Fibroblast of skin of right quadriceps (primary cell): ENCODE results near the gene PDX1.
"Not testable (repeated sequence)": the region's sequence is repeated elsewhere in the genome, so short reads cannot be mapped to it uniquely, and the experiment has no call there.

Source experiments
- DNase-seq: peaks from one replicate; pipeline ENCODE4 v3.0.0-alpha.2; 2013

PDX1 gene

DNA sequence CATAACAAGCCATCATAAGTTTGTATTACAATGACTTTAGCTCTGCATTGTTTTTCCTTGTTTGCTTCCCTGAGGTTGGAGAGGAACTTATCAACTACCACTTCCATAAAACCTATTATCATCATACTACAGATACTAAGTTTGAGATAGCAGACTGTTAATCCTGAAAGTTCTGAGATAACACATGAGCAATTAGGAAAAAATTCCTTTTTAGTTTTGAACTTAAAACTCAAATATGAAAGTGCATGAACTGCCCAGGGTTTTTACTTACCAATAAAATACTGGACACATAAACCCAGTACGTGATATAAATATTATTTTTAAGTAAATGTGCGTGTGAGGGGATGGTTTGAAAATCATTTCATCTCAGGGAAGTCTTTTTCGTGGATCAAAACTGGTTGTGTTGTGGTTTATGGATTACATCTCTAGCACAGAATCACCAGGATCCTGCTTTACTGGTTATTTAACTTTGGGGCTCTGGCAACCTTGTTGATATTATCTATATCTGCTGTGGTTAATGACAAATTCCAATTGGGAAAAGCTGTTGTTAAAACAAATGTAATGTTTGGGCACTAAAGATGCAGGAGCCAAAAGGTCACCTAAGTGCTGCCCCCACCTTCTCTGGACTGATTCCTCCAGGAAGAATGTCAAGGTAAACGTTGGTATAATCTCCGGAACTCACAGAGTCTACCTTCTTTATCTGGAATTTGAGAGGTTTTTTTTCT, 36.9 kb downstream of the PDX1 start:
- DNase-seq: no peak

DNA sequence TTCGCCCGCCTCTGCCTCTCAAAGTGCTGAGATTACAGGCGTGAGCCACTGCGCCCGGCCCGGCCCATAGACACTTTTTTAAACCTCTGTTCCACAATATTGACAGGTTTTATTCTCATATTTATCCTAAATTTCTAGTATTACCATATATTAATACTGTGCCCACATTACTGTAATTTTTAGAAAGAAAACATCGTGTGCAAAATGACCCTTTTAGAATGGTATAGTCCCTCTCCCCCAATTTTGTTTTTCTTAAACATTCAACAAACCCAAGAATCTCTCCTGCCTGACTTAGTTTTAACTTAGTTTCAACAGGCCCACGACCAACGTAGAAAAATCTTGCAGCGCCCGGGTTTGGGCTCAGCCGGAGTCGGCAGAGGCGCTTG, 40.2 kb downstream of the PDX1 start:
- no peak for DNase-seq

DNA sequence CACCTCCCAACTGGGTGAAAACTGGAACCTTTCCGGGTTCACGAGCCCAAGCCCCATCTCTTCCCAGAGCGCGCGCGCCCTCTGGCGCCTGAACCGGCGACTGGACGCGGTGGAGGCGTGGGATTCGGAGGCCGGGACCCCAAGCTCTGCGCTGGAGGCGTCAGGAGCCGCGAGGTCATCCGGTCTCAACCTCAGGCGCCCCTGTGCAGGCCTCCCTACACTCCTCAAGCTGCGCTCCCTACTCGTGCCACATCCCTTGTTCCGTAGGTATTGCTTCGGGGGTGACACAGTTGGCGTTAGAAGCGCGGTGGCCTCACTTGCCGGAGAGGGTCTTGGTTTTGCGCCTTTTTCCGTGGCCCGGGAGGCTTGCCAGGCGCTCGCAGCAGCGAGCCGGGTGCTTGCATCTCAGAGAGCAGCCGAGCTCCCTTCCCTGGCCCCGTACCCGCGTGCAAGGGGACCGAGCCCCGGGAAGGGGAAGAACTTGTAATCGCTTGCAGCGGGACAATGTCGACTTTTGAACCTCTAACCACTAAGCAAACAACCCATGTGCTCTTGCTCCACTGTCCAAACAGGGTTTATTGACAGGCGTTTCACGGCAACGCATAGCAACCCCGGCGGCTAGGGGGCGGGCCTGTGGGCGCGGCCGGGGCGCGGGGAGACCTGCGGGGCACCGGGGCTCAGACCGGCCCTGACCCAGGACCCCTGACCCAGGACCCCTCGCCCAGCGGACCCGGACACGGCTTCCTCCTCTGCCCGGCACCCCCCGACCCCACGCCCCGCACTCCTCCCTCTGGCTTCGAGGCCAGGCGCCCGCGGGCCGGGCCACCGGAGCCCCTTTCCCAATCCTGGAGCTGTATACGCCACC, 40.8 kb downstream of the PDX1 start:
- DNase-seq: no peak

DNA sequence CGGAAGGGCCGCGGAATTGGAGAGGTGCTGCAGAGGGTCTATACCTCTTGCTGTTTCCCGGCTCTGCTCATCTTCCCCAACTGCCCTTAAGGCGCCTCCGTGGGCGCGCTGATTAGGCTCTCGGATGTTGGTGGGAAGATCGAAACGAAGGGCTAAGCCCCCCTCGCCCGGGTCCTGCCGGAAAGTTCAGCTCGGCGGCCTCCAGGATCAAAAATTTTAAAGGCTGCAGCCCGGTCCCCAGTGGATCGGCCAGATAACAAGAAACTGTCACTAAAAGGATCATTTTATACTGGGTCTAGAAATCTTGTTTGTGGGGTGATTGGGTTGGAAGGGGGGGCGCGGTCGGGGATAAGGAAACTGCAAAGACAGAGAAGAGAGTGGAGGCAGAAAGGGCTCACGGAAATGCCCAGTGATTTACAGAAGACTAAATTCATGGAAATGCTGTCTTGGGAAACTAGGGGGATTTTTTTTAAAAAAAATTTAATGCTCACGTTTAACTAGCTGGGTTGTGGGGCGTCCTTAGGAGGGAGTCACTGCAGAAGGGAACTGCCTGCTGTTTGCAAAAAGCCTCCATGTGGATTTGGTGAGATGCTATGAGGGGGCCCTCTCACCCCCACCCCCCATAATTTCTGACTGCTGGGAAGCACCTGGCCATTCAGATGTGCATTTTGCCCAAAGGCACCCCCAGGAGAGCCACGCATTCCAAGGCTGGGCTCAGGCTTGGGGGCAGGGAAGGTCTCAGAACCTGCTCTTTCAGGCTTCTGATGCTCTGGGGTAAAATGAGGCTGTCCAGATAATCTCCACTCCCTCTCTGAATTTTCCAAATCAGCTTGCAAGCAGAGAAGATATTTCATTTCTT, 41.7 kb downstream of the PDX1 start:
- no peak for DNase-seq

DNA sequence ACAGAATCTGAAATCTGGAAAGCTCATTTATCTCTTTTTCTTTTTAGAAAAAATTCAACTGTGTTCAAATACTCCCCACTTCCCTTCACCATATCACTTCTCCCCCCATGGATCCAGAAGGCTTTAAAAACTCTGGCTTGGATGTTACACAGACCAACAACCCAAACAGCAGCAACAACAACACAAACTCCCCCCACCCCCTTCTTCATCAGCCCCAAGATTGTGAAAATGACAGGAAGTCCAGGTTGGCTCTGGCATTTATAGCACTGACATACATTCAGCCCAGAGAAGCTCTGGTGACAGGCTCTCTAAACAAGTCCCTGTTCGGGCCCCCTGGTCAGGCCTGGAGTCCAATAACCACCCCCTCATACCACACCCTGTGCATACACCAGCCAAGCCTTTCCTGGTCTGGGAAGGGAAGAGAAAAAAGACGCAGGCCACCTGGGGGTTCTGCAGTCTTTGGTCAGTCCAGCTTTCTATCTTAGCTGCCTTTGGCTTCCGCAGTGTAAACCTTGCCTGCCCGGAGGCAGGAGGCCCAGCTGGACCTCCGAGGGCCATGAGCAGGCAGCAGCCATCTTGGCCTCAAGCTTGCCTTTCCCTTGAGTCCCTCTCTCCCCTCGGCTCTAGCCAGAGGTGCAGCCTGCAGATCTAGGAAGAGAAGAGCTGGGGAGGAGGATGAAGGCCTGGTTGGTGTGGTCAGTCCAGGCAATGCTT, 42.5 kb downstream of the PDX1 start:
- no peak for DNase-seq

DNA sequence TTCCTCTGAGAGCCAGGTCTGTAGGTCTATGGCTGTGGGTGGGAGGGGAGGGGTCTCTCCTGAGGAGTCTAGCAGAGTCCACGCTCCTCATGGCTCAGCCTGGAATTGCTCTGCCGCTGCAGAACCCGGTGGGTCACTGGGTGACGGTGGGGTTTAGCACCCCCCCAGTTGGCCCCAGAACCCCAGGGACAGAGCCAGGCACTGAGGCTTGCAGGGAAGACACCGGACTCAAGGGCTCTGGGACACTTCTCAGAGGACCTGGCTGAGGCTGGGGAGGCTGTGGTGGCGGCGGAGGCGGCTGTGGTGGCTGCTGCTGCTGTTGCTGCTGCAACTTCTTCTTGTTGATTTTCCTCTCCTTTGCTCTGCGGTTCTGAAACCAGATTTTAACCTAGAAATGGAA, 43.2 kb downstream of the PDX1 start:
- DNase-seq: no peak

DNA sequence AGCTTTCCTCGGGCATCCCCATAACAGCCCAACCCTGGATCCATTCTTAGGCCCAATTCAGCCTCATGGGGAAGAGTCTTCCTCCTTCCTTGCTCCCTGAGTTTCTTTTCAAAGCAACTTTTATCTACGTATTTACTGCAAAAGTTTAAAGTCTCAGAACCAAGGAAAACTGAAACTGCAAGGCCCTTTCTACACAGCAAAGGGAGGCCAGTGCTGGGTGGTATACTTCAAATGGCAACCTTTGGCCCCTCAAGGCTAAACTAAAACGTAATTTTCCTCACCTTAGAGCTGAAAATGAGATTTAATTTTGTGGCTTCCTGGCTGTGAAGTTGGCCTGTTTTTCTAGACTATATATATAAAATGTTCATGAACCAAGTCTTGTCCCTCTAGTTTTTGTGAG, 43.7 kb downstream of the PDX1 start:
- no peak for DNase-seq

DNA sequence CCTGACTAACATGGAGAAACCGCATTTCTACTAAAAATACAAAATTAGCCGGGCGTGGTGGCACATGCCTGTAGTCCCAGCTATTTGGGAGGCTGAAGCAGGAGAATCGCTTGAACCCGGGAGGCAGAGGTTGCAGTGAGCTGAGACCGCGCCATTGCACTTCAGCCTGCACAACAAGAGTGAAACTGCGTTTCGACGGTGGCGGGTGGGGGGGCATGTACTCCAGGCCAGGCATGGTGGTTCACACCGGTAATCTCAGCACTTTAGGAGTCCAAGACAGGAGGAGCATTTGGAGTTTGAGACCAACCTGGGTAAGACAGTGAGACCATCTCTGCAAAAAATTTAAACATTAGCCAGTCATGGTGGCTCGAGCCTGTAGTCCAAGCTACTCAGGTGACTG, 44.4 kb downstream of the PDX1 start:
- DNase-seq: not testable (repeated sequence)

DNA sequence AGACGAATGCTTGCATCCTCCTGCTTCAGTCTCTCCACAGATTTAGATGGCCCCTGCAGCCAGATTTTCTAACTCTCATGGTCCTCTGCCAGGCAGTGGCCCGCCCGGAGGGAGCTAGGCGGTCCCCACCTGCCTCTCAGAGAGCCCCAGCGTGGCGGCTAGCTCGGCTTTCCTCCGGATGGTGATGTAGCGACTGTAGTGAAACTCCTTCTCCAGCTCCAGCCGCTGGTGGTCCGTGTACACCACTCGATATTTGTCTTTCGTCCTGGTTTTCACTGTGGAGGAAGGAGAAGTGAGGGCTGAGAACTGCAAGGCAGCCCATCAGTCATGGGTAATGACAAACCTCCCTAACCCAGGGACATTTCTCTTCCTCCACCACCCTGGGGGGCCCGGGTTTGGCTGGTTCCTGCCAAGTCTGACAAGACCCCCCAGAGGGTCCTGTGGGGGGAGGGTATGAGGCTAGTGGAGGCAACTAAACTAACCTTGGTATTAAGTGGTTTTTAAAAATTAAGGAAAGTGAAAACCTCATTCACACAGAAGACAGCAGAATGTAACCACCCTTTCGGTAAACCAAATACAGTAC, 45.0 kb downstream of the PDX1 start:
- no peak for DNase-seq

DNA sequence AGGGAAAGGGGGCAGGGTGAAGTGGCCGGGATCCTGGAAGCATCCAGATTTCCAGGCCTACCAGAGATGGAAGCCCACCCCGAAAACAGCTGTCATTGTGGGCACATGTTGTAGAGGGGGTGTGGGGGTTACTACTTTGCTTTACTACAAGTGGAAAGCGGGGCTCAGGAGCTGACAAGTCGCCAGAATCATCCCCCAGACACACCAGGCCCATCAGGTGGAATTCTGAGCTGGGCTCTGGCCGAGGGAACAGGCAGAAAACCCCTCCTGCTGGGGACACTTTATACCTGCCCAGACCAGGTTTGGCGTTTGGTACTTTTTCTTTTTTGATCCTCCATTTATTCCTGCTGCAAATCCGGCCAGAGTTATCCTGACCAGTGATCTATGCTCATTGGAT, 45.5 kb downstream of the PDX1 start:
- DNase-seq: no peak

DNA sequence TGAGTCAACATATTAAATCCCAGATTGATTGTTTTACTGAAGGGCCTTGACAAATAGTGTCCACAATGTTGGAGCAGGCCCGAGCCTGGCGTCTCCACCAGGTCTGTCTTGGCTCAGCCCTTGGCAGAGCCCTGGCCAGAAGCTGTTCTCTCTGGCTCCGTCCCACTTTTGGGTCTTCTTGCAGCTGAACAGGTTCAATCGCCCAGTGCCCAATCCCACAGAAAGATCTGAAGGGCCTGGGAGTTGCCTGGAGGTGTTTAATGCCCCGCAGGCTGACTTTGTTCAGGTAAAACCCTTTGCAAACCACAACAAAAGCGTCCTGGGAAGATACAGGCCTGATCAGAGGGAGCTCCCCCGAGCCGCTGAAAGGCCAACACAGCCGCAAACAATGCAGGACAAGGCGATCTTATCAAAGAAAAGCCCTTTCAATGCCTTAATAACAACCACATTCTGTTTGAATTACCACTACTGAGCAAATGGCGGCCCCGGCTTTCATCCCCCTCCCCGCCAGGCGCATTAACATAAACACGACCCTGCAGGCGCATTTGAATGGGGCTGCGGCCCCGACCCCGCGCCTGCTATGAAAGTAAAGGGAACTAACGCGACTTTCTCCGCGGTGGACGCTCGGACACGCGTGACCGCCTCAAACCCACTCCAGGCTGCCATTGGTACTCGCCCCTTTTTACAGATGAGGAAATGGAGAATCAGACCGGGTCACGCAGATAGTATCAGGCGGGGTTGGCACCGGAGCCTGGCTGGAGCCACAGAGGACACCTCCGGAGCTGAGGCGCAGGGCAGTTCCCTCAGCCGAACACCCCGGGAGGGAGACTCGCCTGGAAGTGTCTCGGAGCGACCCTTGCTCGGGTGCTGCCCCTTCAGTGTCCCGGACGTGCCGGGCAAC, 46.2 kb downstream of the PDX1 start:
- no peak for DNase-seq

DNA sequence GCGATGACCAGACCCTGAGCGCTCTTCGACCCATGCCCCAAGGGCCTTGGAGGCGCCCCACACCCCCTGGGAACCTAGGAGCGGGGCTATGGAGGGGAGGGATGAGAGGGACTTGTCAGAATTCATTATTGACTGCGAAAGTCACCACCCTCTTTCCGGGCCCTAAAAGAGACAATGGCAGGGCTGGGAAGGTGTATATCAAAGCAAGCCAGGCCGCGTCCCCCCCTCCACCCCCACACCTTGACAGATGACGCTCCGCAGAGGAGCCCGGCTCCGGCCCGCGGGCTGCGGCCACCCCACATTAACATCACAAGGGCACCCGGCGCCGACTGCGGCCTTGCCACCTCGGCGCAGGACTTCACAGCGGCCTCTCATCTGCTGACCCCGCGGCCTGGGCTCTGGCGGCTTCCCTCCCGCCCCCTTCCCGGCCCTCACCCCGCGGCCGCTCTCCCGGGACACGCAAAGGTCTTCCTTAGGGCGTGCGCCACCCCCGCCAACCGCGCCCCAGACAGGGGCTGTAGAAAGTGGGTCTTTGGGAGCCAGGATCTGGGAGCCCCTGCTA, 46.9 kb downstream of the PDX1 start:
- no peak for DNase-seq

DNA sequence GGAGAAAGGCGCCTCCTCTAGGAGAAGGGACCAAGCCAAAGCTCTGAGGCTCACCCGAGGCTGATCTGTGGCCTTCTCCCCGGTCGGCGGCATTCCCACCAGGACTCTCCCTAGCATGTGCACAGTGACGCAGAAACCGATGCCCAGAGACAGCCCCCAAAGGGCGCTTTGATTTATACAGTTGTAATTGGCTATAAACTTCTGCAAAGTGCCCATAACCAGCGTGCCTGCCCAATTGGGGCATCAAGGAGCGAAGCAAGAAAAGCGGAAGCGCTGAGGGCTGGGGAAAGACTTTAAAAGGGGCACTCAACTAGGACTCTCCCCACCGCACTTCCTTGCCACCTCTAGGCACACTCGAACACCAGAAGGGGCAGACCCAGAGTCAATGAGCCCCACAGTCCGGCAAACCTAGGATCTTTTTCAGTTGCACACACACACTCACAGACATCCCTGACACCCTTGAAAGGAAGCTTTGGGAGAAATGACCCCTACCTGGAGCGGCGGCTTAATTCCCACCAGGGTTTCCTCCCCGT, 47.5 kb downstream of the PDX1 start:
- no peak for DNase-seq

DNA sequence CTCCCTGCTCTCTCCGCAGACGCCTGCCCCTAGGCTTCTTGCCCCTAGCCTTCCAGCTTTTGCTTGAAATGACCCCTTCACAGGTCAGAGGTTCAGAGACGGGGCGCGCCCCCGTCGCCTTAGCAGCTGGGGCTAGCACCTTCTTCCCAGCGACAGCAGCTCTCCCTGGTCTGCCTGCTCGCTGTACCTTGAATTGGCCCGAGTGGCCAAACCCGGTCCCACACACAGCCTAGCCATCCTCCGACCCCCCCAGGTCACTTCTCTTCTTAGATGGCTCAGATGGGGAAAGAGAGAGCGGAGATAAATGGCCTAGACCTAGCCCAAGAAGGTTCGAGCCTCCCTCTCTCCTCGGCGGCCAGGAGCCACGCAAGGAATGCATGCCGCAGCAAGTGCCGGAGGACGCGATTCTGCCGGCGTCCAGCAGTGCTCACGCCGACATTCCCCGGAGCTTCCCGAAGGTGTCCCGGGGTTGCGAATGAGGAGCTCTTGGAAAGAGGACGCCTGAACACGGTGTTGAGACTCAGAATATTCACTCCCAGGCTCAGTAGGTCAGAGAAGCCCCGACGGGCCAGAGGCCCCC, 48.0 kb downstream of the PDX1 start:
- DNase-seq: no peak

DNA sequence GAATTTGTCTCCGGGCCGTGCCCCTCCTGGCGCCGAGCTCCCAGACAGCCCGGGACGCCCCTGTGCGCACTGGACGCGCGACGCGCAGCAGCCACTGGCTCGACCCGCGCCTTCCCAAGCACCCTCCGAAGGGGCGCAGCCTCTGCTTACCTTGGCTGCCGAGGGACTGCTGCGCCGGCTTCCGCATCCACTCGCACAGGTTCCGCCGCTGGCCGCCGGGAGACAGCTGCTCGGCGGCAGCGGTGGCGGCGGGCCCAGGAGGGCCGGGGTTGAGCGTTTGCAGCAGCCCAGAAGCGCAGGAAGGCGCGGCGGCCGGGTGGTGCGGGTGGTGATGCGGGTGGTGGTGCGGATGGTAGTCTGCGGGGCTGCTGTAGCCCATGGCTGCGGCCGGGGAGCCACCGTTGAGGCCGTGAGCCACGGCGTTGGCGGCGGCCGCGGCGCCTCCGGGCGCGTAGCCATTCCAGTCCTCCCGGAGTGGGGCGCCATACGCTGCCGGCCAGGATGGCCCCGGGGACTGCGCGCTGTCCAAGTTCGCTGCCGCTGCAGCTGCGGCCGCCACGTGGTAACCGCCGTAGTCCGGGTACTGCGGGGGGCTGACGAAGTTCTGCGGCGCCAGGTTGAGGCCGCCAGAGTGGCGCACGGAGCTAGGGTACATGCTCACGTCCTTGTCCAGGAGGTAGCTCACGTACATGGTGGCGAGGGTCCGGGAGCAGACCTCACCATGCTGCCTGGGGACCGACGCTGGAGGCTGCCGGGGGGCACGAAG, 48.7 kb downstream of the PDX1 start:
- DNase-seq: no peak

DNA sequence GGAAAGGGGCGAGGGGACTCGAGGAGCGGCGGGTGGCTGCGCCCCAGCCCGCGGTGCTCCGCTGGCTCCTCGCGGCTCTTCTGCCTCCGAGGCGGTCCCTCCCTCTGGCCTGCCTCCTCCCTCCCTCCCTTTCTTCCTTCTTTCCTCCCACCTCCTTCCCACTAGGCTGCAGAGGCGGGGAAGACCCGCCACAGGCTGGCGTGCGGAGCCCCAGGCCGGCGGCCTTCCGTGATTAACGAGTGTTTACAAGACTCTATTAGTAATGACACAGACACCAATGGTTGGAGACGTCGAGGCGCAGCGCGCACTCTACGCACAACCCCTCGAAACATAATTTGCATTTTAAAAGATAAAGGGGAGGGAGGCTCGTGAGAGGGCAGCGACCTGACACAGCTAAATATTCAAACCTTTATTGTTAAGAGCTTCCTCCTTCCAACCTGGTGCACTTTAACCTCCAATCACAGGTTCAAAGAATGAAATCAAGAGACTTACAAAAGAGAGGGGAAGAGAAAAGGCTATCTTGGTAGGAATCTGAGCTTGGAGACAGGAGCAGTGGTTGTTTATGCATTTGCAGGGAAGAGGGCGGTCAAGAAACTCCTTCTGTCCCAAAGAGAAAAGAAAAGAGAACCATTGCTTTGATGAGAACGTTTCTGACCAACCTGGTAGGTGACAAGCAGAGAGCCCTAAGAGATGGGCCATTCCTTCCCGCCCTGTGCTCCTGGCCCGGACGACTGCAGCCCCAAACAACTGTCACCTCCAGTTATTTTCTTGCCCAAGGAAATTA, 49.5 kb downstream of the PDX1 start, which contains the start of gene CDX2:
TSS of gene CDX2 (minus strand) at position 234 of the 784 bp plus-strand sequence. CDS start 309 bp downstream, outside the sequence.
- DNase-seq: no peak

DNA sequence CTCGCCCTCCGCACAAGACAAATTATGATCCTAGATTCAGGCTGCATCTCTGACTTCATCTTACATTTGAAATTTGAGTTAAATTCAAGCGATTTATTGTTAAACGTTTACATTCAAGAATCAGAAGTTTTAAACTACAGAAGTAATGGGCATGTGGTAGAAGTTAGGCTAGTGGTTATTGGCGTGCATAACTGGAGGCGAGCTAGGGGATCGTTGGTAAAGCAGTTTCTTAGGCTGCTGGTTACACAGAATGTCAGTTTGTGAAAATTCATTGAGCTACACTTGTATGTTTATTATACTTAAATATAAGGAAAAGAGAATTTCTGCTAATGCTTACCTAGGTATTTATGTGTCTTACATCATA, 50.0 kb downstream of the PDX1 start:
- no peak for DNase-seq

DNA sequence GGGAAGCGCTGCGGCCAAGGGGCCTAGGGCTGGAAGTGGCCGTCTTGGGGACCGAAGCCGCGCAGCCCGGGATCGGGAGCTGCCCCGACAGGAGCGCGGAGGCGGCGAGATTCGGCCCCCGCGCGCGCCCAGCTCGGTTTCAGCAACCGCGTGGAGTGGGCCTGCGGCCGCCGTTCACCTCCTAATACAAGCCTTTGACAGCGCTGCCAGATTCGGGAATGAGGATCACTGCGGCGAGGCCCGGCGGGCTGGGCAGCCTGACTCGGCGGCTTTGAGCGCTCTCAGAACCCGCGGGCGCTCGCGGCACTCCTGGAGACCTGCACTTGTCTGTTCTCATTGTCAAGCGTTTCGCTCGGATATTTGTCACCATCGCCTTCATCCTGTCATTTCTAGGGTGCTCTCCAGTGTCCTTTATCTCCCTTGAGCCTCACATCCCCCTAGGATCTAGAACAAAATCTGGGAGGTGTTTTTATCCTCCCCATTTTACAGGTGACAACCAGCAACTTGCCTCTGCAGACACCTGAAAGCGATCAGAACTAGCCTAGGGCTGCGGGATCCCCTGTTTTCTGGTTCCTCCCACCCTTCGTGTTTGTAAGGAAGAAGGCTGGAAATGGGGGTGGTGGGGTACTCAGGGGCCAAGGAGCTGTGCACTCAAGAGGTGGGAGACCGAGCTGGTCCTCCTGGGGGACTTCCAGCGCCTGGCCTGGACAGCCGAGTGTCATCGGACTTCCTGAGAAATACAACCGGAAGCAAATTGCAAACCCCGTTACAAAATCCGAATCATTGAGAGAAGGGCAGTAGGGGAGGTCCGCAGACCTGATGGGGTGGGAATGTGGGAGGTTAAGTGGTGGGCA, 50.8 kb downstream of the PDX1 start:
- DNase-seq: no peak
